ENCODE data around the gene SLC16A11. TPM values are rescaled to one million over a fixed set of nuclear protein-coding genes. Genes with fewer than 3 reads are reported as not detected.

SLC16A11 gene
- total and polyA plus RNA-seq, 2 of the 4 experiments (the other 2 are of a cell fraction), result not detected

- no peak overlapping the region for H3K27ac ChIP-seq (ENCODE audit: insufficient read depth, low read length)
- H3K9ac ChIP-seq (ENCODE audit: low read depth, low read length), result no peak overlapping the region
- H4K91ac ChIP-seq (ENCODE audit: insufficient read depth, low read depth, low read length), result no peak overlapping the region
- DNase-seq (peak; percentile 34), ATAC-seq (ENCODE audit: low read depth) (no peak)
- no peaks in the 10 kb centered on the region for H3K9me3 ChIP-seq (ENCODE audit: control insufficient read depth, insufficient read depth, low read length)
- no peak overlapping the region for H3K56ac ChIP-seq (ENCODE audit: extremely low read depth, insufficient read depth, low read length)
- no peak overlapping the region for H4K5ac ChIP-seq (ENCODE audit: low read depth, low read length)
- H3K4me2 ChIP-seq (ENCODE audit: low read depth, low read length), result no peak overlapping the region
- H3K23ac ChIP-seq (ENCODE audit: low read depth, low read length), result peak overlapping the region; percentile 64; the same call in 1 of the 2 replicates
- no peak overlapping the region; the same call in 1 of the 2 replicates for H2BK20ac ChIP-seq (ENCODE audit: low read depth, low read length)
- H3K4me3 ChIP-seq (ENCODE audit: insufficient read depth, low read depth, low read length), result no peak overlapping the region
- 100% methylated on average over 2 of the region's 7 CpGs; no CpG with 5 or more reads in 1 of the 2 experiments for WGBS, 2 experiments (ENCODE audit: extremely low coverage in 2 of 2, insufficient read length in 1 of 2)
- intact Hi-C loops (cut with micrococcal nuclease) (no loop called here), in situ Hi-C loops (cut with MboI; ENCODE audit: low sequenced_read_pairs) (loop anchor here (25.0 kb wide), 1 partner anchor 478 kb away; the partner anchor contains the start of gene TNFSF12), dilution Hi-C loops (cut with HindIII; ENCODE audit: low sequenced_read_pairs, unreplicated experiment) (no loop called here)
- POLR2A ChIA-PET (ENCODE audit: unreplicated experiment), result interaction anchor here (0.6 kb wide), 1 partner anchor 45 kb away, joined by 7 read pairs; no protein-coding TSS in a partner anchor
- no peak overlapping the region for H3K14ac ChIP-seq (replicated peaks; ENCODE audit: low read depth, low read length)
- no peaks in the 10 kb centered on the region for H3K9me1 ChIP-seq (ENCODE audit: insufficient read depth, low read length)
- H2BK120ac ChIP-seq (ENCODE audit: low read depth, low read length), result no peak overlapping the region
- CTCF ChIA-PET, result interaction anchor here (1.0 kb wide), 1 partner anchor 13 kb away, joined by 3 read pairs; no protein-coding TSS in a partner anchor
- no peaks in the 10 kb centered on the region for H4K20me1 ChIP-seq (ENCODE audit: insufficient read depth, low read length)
- H2BK15ac ChIP-seq (ENCODE audit: low read depth, low read length), result no peak overlapping the region
- no peaks in the 10 kb centered on the region for H3K36me3 ChIP-seq (ENCODE audit: control insufficient read depth, insufficient read depth, low read length)
- peaks cover 8% of the 10 kb centered on the region for H3K27me3 ChIP-seq (ENCODE audit: control insufficient read depth, insufficient read depth, low read length)
- H2AFZ ChIP-seq (replicated peaks; ENCODE audit: low read length, poor library complexity), result no peak overlapping the region
- no peak overlapping the region for H2AK9ac ChIP-seq (replicated peaks; ENCODE audit: low read depth, low read length, poor library complexity)
- H3K4ac ChIP-seq (ENCODE audit: low read depth, low read length), result no peak overlapping the region
- TF ChIP-seq FOS (IDR thresholded peaks at IDR 0.05; ENCODE audit: low read depth, low read length), result no peak
- TF ChIP-seq SMC3 (IDR thresholded peaks at IDR 0.05; ENCODE audit: low read depth, low read length), result no peak
- no peak for TF ChIP-seq RCOR1 (IDR thresholded peaks at IDR 0.05; ENCODE audit: insufficient replicate concordance, low read length)
- no peak for TF ChIP-seq BHLHE40 (IDR thresholded peaks at IDR 0.05; ENCODE audit: low read depth, low read length)
- no peak for TF ChIP-seq MAFK (IDR thresholded peaks at IDR 0.05; ENCODE audit: low read depth, low read length)
- TF ChIP-seq POLR2A (IDR thresholded peaks at IDR 0.05; ENCODE audit: low read depth, low read length), result no peak
- H3K79me1 ChIP-seq (ENCODE audit: low read depth in 1 of 2, low read length in 2 of 2), result no peaks in the 10 kb centered on the region
- no peak overlapping the region for H2BK5ac ChIP-seq (ENCODE audit: low read depth, low read length, poor library complexity, severe bottlenecking)
- 0 out of 2 replicates have a peak, but pooled peaks cover 2% of the 10 kb centered on the region for H3K4me1 ChIP-seq (ENCODE audit: control insufficient read depth, insufficient read depth, low read length)
- no peak overlapping the region for H4K8ac ChIP-seq (ENCODE audit: low read depth in 2 of 2, low read length in 2 of 2)
- no peak overlapping the region for H3K18ac ChIP-seq (ENCODE audit: low read depth, low read length)
- BruUV-seq (replicated peaks), result no TSS peak
- H2AK5ac ChIP-seq (ENCODE audit: low read depth, low read length), result no peak overlapping the region
Measured at GRCh38 chr17:7058831-7059447, 15.0 kb upstream of the SLC16A11 start.

Data from IMR-90 (cell line).